ENCODE measurements around the gene DESI2.
"Not testable (repeated sequence)": the region's sequence is repeated elsewhere in the genome, so short reads cannot be mapped to it uniquely, and the experiment has no call there.

DESI2 gene

DNA sequence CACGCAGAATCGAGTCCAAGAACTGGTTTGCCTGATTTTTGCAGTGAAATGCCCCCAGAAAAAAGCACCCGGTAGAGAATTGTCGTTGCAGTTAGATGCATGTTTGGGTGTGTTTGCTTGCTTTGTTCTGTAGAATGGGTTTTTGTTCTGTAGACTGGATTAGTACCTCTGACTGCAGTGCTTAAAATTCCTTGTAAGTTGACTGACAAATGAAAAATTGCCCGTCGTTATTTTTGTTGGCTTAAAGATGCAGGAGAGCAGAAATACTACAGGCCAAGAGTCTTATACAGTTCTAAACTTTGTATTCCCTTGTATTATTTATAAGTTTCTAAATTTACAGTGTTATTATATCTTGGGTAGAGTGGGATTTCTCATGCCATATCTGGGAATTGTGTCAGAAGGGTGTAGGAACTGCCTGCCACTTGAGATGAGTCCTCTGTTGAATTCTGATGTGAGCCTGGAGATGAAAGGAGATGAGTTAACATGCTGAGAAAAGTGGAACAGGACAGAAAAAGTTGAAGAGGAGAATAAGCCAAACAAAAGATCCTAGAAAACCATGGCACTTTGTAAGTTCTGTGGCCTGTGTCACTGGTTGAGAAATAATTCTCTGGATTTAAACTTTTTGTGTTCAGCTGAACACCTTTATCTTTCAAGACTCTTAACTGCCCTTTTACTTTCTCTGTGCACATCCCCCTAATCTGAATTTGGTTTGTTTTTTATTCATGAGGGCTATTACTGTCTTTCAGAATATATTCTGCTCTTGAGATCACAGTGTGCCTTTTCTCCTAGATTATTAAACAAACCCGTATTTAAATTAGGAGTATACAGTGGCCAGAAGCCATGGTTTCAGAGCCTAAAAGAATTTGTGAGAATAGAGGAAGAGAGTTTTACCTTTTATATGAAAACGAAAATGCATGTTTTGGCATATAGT is 1.4 kb downstream of the DESI2 start:
- H3K36me3 ChIP-seq (ENCODE audit: control insufficient read depth, insufficient read depth, low read length): peaks cover 21% of the 10 kb centered on the region
- H3K4me1 ChIP-seq (ENCODE audit: control insufficient read depth, insufficient read depth, low read length): peaks cover 23% of the 10 kb centered on the region
- peak overlapping the region; percentile 79 for H3K4me3 ChIP-seq (ENCODE audit: low read depth, low read length)
- H3K27me3 ChIP-seq (ENCODE audit: control insufficient read depth, insufficient read depth, low read length): no peaks in the 10 kb centered on the region
- no peak overlapping the region; the same call in 1 of the 2 replicates for H3K27ac ChIP-seq (ENCODE audit: low read depth, low read length)
- H3K9me3 ChIP-seq (ENCODE audit: control insufficient read depth, insufficient read depth, low read depth, low read length): no peaks in the 10 kb centered on the region
- H3K9ac ChIP-seq (ENCODE audit: low read length): peak overlapping the region; percentile 84

DNA sequence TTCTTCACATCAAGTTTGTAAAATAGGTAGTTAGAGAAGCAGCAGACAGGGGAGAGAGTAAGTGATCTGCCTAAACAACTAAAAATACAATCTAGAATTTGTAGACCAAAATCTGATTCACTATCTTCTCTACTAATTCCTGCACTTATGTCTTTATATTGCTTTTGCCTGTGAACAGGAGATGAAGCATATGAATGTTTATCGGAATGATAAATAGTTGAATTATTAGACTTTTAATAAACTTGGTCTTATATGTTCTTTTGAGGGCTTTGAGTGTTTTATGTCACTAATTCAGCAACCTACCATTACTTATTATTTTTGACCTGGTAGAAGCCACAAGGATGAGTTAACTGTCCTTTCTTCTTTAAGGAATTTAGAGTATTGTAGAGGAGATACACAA is 2.3 kb downstream of the DESI2 start:
- peaks cover 23% of the 10 kb centered on the region for H3K4me1 ChIP-seq (ENCODE audit: control insufficient read depth, insufficient read depth, low read length)
- H3K27ac ChIP-seq (ENCODE audit: low read depth, low read length): no peak overlapping the region
- H3K4me3 ChIP-seq (ENCODE audit: low read depth, low read length): peak overlapping the region; percentile 79
- H3K9me3 ChIP-seq (ENCODE audit: control insufficient read depth, insufficient read depth, low read depth, low read length): no peaks in the 10 kb centered on the region
- no peaks in the 10 kb centered on the region for H3K27me3 ChIP-seq (ENCODE audit: control insufficient read depth, insufficient read depth, low read length)
- H3K9ac ChIP-seq (ENCODE audit: low read length): no peak overlapping the region
- H3K36me3 ChIP-seq (ENCODE audit: control insufficient read depth, insufficient read depth, low read length): peaks cover 28% of the 10 kb centered on the region

DNA sequence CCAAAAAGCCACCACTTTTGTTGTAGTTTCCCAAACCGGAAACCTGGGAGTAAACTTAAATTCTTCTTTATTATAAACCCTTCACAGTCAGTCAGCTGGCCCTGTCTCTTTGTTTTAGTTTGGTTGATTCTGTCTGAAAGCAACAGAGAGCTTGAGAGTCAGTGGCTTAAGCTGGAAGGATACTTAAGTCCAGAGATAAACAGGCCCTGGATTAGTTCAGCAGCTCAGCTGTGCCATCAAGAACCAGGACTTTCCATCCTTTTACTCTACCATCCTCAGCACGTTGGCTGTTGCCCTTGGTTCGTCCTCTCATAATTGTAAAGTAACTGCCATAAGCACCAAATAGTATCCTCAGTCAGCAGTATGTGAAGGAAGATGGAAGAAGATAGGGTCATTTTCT is 4.5 kb downstream of the DESI2 start:
- Histone ChIP-seq H3K27ac (ENCODE audit: low read depth, low read length) (no peak overlapping the region), H3K4me3 (ENCODE audit: low read depth, low read length) (no peak overlapping the region), H3K4me1 (ENCODE audit: control insufficient read depth, insufficient read depth, low read length) (peaks cover 11% of the 10 kb centered on the region), H3K36me3 (ENCODE audit: control insufficient read depth, insufficient read depth, low read length) (peaks cover 35% of the 10 kb centered on the region), H3K9me3 (ENCODE audit: control insufficient read depth, insufficient read depth, low read depth, low read length) (peaks cover 3% of the 10 kb centered on the region; the same call in 1 of the 2 replicates), H3K27me3 (ENCODE audit: control insufficient read depth, insufficient read depth, low read length) (no peaks in the 10 kb centered on the region), H3K9ac (ENCODE audit: low read length) (no peak overlapping the region)

DNA sequence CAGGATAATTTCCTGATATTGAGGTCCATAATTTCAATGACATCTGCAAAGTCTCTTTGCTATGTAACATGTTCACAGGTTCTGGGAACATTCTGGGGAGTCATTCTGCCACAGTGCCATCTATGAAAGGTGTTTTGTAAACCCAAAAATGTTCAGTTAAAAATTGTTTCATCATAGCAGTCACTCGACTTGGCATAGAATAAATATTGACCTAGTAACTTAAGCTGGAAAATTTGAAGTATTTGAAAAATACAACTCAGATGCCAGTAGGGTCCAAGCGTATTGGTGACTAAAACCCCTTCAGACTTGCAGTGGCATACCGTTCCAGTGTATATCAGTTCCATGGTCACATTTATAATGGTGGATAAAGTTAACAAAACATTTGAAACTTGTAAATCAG is 6.8 kb downstream of the DESI2 start:
- H3K27ac ChIP-seq (ENCODE audit: low read depth, low read length): no peak overlapping the region
- H3K9ac ChIP-seq (ENCODE audit: low read length): no peak overlapping the region
- H3K4me3 ChIP-seq (ENCODE audit: low read depth, low read length): no peak overlapping the region
- peaks cover 3% of the 10 kb centered on the region; the same call in 1 of the 2 replicates for H3K9me3 ChIP-seq (ENCODE audit: control insufficient read depth, insufficient read depth, low read depth, low read length)
- H3K4me1 ChIP-seq (ENCODE audit: control insufficient read depth, insufficient read depth, low read length): peaks cover 10% of the 10 kb centered on the region
- peaks cover 35% of the 10 kb centered on the region for H3K36me3 ChIP-seq (ENCODE audit: control insufficient read depth, insufficient read depth, low read length)
- no peaks in the 10 kb centered on the region for H3K27me3 ChIP-seq (ENCODE audit: control insufficient read depth, insufficient read depth, low read length)

DNA sequence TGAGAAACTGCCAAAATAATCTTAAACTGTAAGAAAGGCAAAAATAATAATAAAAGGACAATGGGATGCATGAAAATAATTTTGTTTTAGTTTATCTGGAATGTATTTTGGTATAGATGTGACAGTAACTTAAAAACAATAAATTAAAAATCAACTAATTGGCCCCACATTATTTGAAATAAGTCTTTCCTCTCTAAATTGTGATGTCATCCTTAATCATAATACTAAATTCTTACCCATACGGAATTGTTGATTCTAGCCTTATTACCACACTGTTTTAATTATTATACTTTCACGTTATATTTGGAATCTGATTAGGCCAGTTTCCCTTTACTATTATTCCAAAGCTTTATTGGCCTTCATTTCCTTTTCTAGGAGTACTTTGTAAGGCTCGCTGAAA is 7.7 kb downstream of the DESI2 start:
- Histone ChIP-seq H3K9me3 (ENCODE audit: control insufficient read depth, insufficient read depth, low read depth, low read length) (peaks cover 3% of the 10 kb centered on the region; the same call in 1 of the 2 replicates), H3K4me1 (ENCODE audit: control insufficient read depth, insufficient read depth, low read length) (peaks cover under 1% of the 10 kb centered on the region), H3K27ac (ENCODE audit: low read depth, low read length) (no peak overlapping the region), H3K9ac (ENCODE audit: low read length) (no peak overlapping the region), H3K36me3 (ENCODE audit: control insufficient read depth, insufficient read depth, low read length) (peaks cover 35% of the 10 kb centered on the region), H3K27me3 (ENCODE audit: control insufficient read depth, insufficient read depth, low read length) (no peaks in the 10 kb centered on the region), H3K4me3 (ENCODE audit: low read depth, low read length) (no peak overlapping the region)

DNA sequence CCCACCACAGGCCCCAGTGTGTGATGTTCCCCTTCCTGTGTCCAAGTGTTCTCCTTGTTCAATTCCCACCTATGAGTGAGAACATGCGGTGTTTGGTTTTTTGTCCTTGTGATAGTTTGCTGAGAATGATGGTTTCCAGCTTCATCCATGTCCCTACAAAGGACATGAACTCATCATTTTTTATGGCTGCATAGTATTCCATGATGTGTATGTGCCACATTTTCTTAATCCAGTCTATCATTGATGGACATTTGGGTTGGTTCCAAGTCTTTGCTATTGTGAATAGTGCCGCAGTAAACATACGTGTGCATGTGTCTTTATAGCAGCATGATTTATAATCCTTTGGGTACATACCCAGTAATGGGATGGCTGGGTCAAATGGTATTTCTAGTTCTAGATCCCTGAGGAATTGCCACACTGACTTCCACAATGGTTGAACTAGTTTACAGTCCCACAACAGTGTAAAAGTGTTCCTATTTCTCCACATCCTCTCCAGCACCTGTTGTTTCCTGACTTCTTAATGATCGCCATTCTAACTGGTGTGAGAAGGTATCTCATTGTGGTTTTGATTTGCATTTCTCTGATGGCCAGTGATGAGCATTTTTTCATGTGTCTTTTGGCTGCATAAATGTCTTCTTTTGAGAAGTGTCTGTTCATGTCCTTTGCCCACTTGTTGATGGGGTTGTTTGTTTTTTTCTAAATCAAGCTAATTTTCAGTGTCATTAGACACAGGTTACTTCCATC is 8.8 kb downstream of the DESI2 start:
- not testable (repeated sequence) for H3K27ac ChIP-seq (ENCODE audit: low read depth, low read length); H3K4me1 ChIP-seq (ENCODE audit: control insufficient read depth, insufficient read depth, low read length); H3K4me3 ChIP-seq (ENCODE audit: low read depth, low read length); H3K9me3 ChIP-seq (ENCODE audit: control insufficient read depth, insufficient read depth, low read depth, low read length); H3K27me3 ChIP-seq (ENCODE audit: control insufficient read depth, insufficient read depth, low read length); H3K9ac ChIP-seq (ENCODE audit: low read length)
- peaks cover 31% of the 10 kb centered on the region for H3K36me3 ChIP-seq (ENCODE audit: control insufficient read depth, insufficient read depth, low read length)

DNA sequence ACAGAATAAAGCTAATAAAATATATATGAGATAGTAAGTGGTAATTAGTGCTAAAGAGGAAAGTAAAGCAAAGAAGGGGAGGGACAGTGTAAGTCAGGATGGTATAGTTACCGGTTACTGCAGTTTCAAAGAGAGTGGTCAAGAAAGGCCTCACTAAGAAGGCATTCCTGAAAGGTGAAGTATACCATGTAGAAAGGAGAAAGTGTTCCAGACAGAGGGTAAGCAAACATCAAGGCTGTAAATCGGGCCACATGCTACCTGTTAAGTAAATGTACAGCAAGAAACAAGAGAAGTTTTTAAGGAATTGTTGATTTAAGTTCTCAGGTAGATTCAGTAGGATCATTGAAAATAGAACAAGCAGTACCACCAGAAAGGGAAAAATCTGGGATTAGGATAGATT is 9.7 kb downstream of the DESI2 start:
- Histone ChIP-seq H3K9ac (ENCODE audit: low read length) (no peak overlapping the region), H3K27me3 (ENCODE audit: control insufficient read depth, insufficient read depth, low read length) (no peaks in the 10 kb centered on the region), H3K4me1 (ENCODE audit: control insufficient read depth, insufficient read depth, low read length) (no peaks in the 10 kb centered on the region), H3K9me3 (ENCODE audit: control insufficient read depth, insufficient read depth, low read depth, low read length) (peaks cover 3% of the 10 kb centered on the region; the same call in 1 of the 2 replicates), H3K4me3 (ENCODE audit: low read depth, low read length) (no peak overlapping the region), H3K27ac (ENCODE audit: low read depth, low read length) (peak overlapping the region; percentile 6; the same call in 1 of the 2 replicates), H3K36me3 (ENCODE audit: control insufficient read depth, insufficient read depth, low read length) (peaks cover 23% of the 10 kb centered on the region)

DNA sequence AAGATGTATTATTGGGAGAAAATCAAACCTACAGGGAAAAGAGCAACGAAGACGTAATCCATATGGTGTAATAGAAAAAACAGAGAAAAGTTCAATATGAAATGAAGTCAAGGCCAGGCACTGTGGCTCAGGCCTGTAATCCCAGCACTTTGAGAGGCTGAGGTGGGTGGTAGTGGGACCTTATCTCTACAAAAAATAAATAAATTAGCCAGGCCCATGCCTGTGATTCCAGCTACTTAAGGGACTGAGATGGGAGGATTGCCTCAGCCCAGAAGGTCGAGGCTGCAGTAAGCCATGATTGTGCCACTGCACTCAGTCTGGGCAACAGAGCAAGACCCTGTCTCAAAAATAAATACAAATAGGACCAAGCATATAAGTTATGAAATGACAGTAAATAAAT is 11.4 kb downstream of the DESI2 start:
- H3K27me3 ChIP-seq (ENCODE audit: control insufficient read depth, insufficient read depth, low read length): no peaks in the 10 kb centered on the region
- no peak overlapping the region for H3K27ac ChIP-seq (ENCODE audit: low read depth, low read length)
- peaks cover 14% of the 10 kb centered on the region for H3K36me3 ChIP-seq (ENCODE audit: control insufficient read depth, insufficient read depth, low read length)
- H3K9me3 ChIP-seq (ENCODE audit: control insufficient read depth, insufficient read depth, low read depth, low read length): peaks cover 3% of the 10 kb centered on the region; the same call in 1 of the 2 replicates
- no peak overlapping the region for H3K4me3 ChIP-seq (ENCODE audit: low read depth, low read length)
- no peak overlapping the region for H3K9ac ChIP-seq (ENCODE audit: low read length)
- H3K4me1 ChIP-seq (ENCODE audit: control insufficient read depth, insufficient read depth, low read length): no peaks in the 10 kb centered on the region

DNA sequence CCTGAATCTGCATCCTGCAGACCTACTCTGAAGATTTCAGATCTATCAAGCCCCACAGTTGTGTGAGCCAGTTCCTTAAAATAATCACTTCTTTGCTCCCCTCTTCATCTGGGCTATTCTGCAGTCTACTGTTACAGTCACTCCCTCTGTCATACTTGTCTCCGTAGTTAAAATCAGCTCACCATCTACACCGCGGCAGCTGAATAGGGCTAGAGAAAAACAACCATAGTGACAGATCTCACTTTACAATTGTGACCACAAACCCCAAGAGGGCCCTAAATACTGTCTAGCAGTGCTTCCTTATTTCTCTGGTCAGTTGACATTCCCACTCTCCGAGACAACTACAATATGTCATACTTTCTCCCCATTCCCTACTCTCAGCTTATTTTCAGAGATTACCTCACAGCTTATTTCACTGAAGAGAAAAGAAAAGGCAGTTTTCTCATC is 12.9 kb downstream of the DESI2 start:
- no peak overlapping the region for H3K9ac ChIP-seq (ENCODE audit: low read length)
- H3K4me1 ChIP-seq (ENCODE audit: control insufficient read depth, insufficient read depth, low read length): no peaks in the 10 kb centered on the region
- H3K36me3 ChIP-seq (ENCODE audit: control insufficient read depth, insufficient read depth, low read length): peaks cover 12% of the 10 kb centered on the region
- H3K4me3 ChIP-seq (ENCODE audit: low read depth, low read length): no peak overlapping the region
- H3K27me3 ChIP-seq (ENCODE audit: control insufficient read depth, insufficient read depth, low read length): no peaks in the 10 kb centered on the region
- H3K9me3 ChIP-seq (ENCODE audit: control insufficient read depth, insufficient read depth, low read depth, low read length): peaks cover 3% of the 10 kb centered on the region; the same call in 1 of the 2 replicates
- H3K27ac ChIP-seq (ENCODE audit: low read depth, low read length): no peak overlapping the region

DNA sequence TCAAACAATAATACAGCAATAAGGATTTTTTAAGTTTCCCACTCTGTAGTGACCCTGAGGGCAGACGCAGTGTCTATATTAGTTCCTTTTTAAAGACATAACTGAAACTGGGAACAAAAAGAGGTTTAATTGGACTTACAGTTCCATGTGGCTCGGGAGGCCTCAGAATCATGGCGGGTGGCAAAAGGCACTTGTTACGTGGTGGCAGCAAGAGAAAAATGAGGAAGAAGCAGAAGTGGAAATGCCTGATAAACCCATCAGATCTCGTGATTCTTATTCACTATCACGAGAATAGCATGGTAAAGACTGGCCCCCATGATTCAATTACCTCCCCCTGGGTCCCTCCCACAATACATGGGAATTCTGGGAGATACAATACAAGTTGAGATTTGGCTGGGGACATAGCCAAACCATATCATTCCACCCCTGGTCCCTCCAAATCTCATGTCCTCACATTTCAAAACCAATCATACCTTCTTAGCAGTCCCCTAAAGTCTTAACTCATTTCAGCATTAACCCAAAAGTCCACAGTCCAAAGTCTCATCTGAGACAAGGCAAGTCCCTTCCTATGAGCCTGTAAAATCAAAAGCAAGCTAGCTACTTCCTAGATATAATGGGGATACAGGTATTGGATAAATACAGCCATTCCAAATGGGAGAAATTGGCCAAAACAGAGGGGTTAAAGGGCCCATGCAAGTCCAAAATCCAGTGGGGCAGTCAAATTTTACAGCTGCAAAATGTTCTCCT is 13.9 kb downstream of the DESI2 start:
- H3K36me3 ChIP-seq (ENCODE audit: control insufficient read depth, insufficient read depth, low read length); H3K9ac ChIP-seq (ENCODE audit: low read length); H3K27me3 ChIP-seq (ENCODE audit: control insufficient read depth, insufficient read depth, low read length); H3K4me1 ChIP-seq (ENCODE audit: control insufficient read depth, insufficient read depth, low read length); H3K4me3 ChIP-seq (ENCODE audit: low read depth, low read length); H3K9me3 ChIP-seq (ENCODE audit: control insufficient read depth, insufficient read depth, low read depth, low read length); H3K27ac ChIP-seq (ENCODE audit: low read depth, low read length): not testable (repeated sequence)
